Hepatocyte (in vitro differentiated cells): Measurements from ENCODE around the gene LTB4R2.

Experiments used
- CTCF ChIP-seq: fragments of 200-600 bp; sonication (generic); IDR thresholded peaks from 2 replicates; pipeline ENCODE4 v1.5.1; 2016; ENCODE audit warnings: antibody characterized with exemption, mild to moderate bottlenecking; ENCODE audit not compliant: poor library complexity
- EZH2phosphoT487 ChIP-seq: fragments of 200-600 bp; sonication (generic); IDR thresholded peaks from one replicate; pipeline ENCODE4 v1.6.1; 2018; ENCODE audit warnings: antibody characterized with exemption, mild to moderate bottlenecking, low read depth, moderate library complexity; ENCODE audit not compliant: unreplicated experiment, severe bottlenecking

GRCh38 chr14:24314377-24315193, 4.6 kb downstream of the LTB4R2 start:
- TF ChIP-seq EZH2phosphoT487: no peak
- TF ChIP-seq CTCF: no peak
